PC-9 (cell line): ENCODE measurements around the gene LRRC27. TPM values are rescaled to one million over a fixed set of nuclear protein-coding genes. Genes with fewer than 3 reads are reported as not detected.
"Not testable (repeated sequence)": the region's sequence is repeated elsewhere in the genome, so short reads cannot be mapped to it uniquely, and the experiment has no call there.

Source experiments
- BruUV-seq: library from RNA; stranded (reverse); fragments of 400-500 nt; replicated peaks from 2 replicates; lab custom pipeline; 2021; lab: Mats Ljungman, UMichigan
- CTCF ChIA-PET: fragments of 300-600 bp; sonication (Branson Sonifier 250); formaldehyde crosslinking; loops from one replicate; lab custom pipeline; 2022; ENCODE audit warnings: antibody characterized with exemption; lab: Charles Lee
- POLR2A ChIA-PET: fragments of 300-600 bp; sonication (Branson Sonifier 250); formaldehyde crosslinking; loops from one replicate; lab custom pipeline; 2022; ENCODE audit warnings: antibody characterized with exemption; ENCODE audit not compliant: unreplicated experiment; lab: Charles Lee
- DNase-seq, 2 experiments: peaks; one replicate each; pipeline versions ENCODE4 v3.0.0 to v3.0.0-alpha.2; 2015 to 2022; ENCODE audit warnings: mixed read lengths in 1 of 2
- H2AFZ ChIP-seq: fragments of 200-600 bp; sonication (generic); 2 replicates; pipeline ENCODE4 v1.8.1; 2017; ENCODE audit warnings: antibody characterized with exemption
- H3F3A ChIP-seq: fragments of 200-600 bp; sonication (generic); 2 replicates; pipeline ENCODE4 v1.8.1; 2017; ENCODE audit warnings: antibody characterized with exemption, mild to moderate bottlenecking, low read depth; ENCODE audit not compliant: insufficient read depth
- H3K27ac ChIP-seq: fragments of 200-600 bp; sonication (generic); 2 replicates; pipeline ENCODE4 v1.6.1; 2016; ENCODE audit warnings: mixed run types
- H3K27me3 ChIP-seq: fragments of 200-600 bp; sonication (generic); 2 replicates; pipeline ENCODE4 v1.6.1; 2016; ENCODE audit warnings: low read depth, mixed run types; ENCODE audit not compliant: insufficient read depth
- H3K36me3 ChIP-seq: fragments of 200-600 bp; sonication (generic); 2 replicates; pipeline ENCODE4 v1.6.1; 2016; ENCODE audit warnings: low read depth, mixed run types
- H3K4me1 ChIP-seq: fragments of 200-600 bp; sonication (generic); replicated peaks from 2 replicates; pipeline ENCODE4 v1.6.1; 2016; ENCODE audit warnings: mixed run types; ENCODE audit not compliant: insufficient read depth
- H3K4me2 ChIP-seq: fragments of 200-600 bp; sonication (generic); 2 replicates; pipeline ENCODE4 v1.6.1; 2017; ENCODE audit warnings: mixed run types
- H3K4me3 ChIP-seq: fragments of 200-600 bp; sonication (generic); 2 replicates; pipeline ENCODE4 v1.6.1; 2016; ENCODE audit warnings: mixed run types
- H3K79me2 ChIP-seq: fragments of 200-600 bp; sonication (generic); 2 replicates; pipeline ENCODE4 v1.6.1; 2017; ENCODE audit warnings: low read depth, mixed run types
- H3K9me2 ChIP-seq: fragments of 200-600 bp; sonication (generic); 2 replicates; pipeline ENCODE4 v1.8.1; 2017; ENCODE audit warnings: mild to moderate bottlenecking; ENCODE audit not compliant: insufficient read depth
- H3K9me3 ChIP-seq: fragments of 200-600 bp; sonication (generic); 2 replicates; pipeline ENCODE4 v1.8.1; 2016; ENCODE audit warnings: low read depth; ENCODE audit not compliant: insufficient read depth
- H4K20me1 ChIP-seq: fragments of 200-600 bp; sonication (generic); 2 replicates; pipeline ENCODE4 v1.8.1; 2017; ENCODE audit not compliant: insufficient read depth
- CTCF ChIP-seq: fragments of 200-600 bp; sonication (generic); conservative IDR thresholded peaks from 2 replicates; pipeline ENCODE4 v1.6.1; 2017; ENCODE audit warnings: mixed run types, antibody characterized with exemption, mild to moderate bottlenecking, moderate library complexity
- EZH2 ChIP-seq: fragments of 200-600 bp; sonication (generic); IDR thresholded peaks from 2 replicates; pipeline ENCODE4 v1.8.0; 2017; ENCODE audit warnings: antibody characterized with exemption, low read depth
- intact Hi-C: fragments of 100-400 bp; cut with micrococcal nuclease; formaldehyde crosslinking; loops from one replicate; pipeline ENCODE4 v1.10.0; 2022; ENCODE audit not compliant: unreplicated experiment
- total RNA-seq: library from RNA; stranded (reverse); gene quantifications from 2 replicates; pipeline ENCODE4 v1.2.3, GENCODE V29; 2021

Gene LRRC27
- total RNA-seq, 1 experiment from 2014 or later, result 10.0 TPM

DNA sequence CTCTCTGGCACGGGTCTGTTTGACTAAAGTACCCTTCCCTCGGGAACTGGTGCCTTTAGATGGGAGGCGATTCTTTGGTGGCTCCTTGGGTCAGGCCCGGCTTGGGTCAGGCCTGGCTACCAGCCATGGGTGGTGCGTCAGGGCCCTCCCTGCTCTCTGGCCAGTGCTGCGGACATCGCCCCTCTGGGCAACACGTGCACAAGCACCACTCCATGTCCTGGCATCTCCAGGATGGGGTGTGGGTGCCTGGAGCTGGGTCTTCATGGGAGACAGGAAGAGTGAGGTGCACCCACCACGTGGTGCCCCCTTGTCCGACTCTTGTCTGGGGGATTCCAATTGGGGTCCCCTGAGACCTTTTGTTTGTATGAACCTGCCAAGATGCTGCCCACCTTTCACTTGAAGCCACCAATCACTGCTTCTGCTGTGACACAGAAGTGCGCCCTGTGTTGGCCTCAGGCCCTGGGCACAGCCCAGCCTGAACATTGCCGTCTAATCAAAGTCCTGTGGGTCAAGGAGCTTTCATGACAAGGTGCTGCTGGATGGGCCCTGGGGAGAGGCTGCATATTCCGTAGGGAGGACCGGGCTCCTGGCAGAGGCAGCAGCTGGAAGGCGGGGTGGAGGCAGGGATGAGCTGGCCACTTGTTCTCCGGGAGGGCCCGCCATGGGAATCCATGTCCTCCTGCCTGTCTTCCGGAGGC, 53.9 kb downstream of the LRRC27 start:
- Histone ChIP-seq H3K27me3 (no peaks in the 10 kb centered on the region), H4K20me1 (no peaks in the 10 kb centered on the region), H3K79me2 (no peaks in the 10 kb centered on the region), H3K4me1 (no peaks in the 10 kb centered on the region; the same call in 1 of the 2 replicates), H3K36me3 (no peaks in the 10 kb centered on the region), H3K4me3 (no peak overlapping the region), H3K9me3 (no peaks in the 10 kb centered on the region), H3K4me2 (no peak overlapping the region), H2AFZ (no peak overlapping the region), H3K27ac (no peak overlapping the region), H3F3A (no peaks in the 10 kb centered on the region), H3K9me2 (no peaks in the 10 kb centered on the region)
- intact Hi-C loops, result loop anchor here (10.0 kb wide), 1 partner anchor 249 kb away; no protein-coding TSS in a partner anchor
- BruUV-seq, result no TSS peak
- DNase-seq, result no peak
- ChIA-PET POLR2A (no interaction called here), CTCF (no interaction called here)
- TF ChIP-seq CTCF, result no peak

GRCh38 chr10:132386419-132386831, 54.4 kb downstream of the LRRC27 start:
- no peak overlapping the region for H3K4me2 ChIP-seq
- no peak for DNase-seq
- H3K79me2 ChIP-seq, result no peaks in the 10 kb centered on the region
- no peak overlapping the region for H3K27ac ChIP-seq
- no peaks in the 10 kb centered on the region for H3K9me2 ChIP-seq
- H3K4me3 ChIP-seq, result no peak overlapping the region
- H3K4me1 ChIP-seq, result no peaks in the 10 kb centered on the region; the same call in 1 of the 2 replicates
- no peaks in the 10 kb centered on the region for H3F3A ChIP-seq
- H3K27me3 ChIP-seq, result no peaks in the 10 kb centered on the region
- no peak for TF ChIP-seq EZH2
- no peak for TF ChIP-seq CTCF
- no peak overlapping the region for H2AFZ ChIP-seq
- ChIA-PET CTCF (no interaction called here), POLR2A (no interaction called here)
- H3K36me3 ChIP-seq, result no peaks in the 10 kb centered on the region
- no TSS peak for BruUV-seq
- H4K20me1 ChIP-seq, result no peaks in the 10 kb centered on the region
- H3K9me3 ChIP-seq, result no peaks in the 10 kb centered on the region
- intact Hi-C loops, result loop anchor here (10.0 kb wide), 1 partner anchor 248 kb away; no protein-coding TSS in a partner anchor

DNA sequence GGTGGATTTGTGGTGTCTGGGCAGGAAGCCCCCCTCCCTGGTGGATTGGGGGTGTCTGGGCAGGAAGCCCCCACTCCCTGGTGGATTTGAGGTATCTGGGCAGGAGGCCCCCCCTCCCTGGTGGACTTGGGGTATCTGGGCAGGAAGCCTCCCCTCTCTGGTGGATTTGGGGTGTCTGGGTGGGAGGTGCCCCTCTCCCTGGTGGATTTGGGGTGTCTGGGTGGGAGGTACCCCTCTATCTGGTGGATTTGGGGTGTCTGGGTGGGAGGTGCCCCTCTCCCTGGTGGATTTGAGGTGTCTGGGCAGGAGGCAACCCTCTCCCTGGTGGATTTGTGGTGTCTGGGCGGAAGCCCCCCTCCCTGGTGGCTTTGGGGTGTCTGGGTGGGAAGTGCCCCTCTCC, 54.9 kb downstream of the LRRC27 start:
- DNase-seq, H3K79me2 ChIP-seq, H2AFZ ChIP-seq, H4K20me1 ChIP-seq, BruUV-seq, H3K27ac ChIP-seq, H3K9me3 ChIP-seq, H3F3A ChIP-seq, H3K4me3 ChIP-seq, H3K27me3 ChIP-seq, H3K4me1 ChIP-seq, CTCF ChIA-PET, H3K36me3 ChIP-seq, H3K9me2 ChIP-seq, POLR2A ChIA-PET, H3K4me2 ChIP-seq: not testable (repeated sequence)
- intact Hi-C loops, result loop anchor here (10.0 kb wide), 1 partner anchor 248 kb away; no protein-coding TSS in a partner anchor
